ENCODE results near the gene SHROOM1. TPM values are rescaled to one million over a fixed set of nuclear protein-coding genes. Genes with fewer than 3 reads are reported as not detected.

Gene SHROOM1
- total RNA-seq, 2 experiments from 2014 or later = 2.0 to 2.1 TPM

DNA sequence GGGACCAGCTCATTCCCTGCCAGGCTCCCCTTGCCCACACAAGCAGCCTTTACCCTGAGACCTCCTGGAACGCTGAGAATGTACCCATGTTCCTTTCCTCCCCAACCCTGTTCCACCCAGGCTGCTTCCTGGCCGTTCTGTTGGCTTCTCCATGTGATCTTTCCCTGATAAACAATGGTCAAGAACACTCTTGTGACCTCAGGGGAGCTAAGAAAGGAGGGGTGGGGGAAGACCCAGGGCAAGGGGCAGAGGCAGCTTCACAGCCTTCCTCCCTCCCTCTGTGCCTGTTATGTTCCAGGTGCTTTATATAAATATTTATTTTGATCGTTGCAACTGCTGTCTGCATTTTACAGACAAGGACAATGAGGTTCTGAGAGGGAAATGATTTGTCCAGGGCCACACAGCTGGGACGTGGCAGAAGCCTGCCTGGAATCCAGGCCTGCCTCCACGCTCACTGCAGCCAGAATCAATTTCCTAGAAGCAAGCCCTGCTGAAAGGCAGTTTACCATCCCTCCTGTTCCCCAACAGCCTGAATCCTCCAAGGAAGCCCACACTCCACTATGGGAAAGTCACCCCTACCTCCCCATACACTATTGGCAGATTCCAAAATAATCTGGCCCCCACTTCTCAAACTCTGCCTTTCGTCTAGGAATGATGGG is 3.9 kb downstream of the SHROOM1 start:
- TF ChIP-seq CTCF (IDR thresholded peaks at IDR 0.05) = no peak
- no peak overlapping the region for H3K27ac Mint-ChIP-seq
- peak overlapping the region; percentile 41 for H3K4me3 Mint-ChIP-seq
- no peak for ATAC-seq
- H3K36me3 Mint-ChIP-seq (ENCODE audit: low read depth) = no peaks in the 10 kb centered on the region
- DNase-seq = no peak
- ChIA-PET CTCF (interaction anchor here (0.6 to 3.2 kb wide), 7 partner anchors 12 to 326 kb away, joined by 3 to 15 read pairs (median 3); partner anchors contain the start of gene HSPA4), POLR2A (interaction anchor here (2.1 kb wide), 1 partner anchor 13 kb away, joined by 9 read pairs; the partner anchor contains the start of gene SOWAHA)
- intact Hi-C loops (cut with micrococcal nuclease) = loop anchor here (10.0 kb wide), 1 partner anchor 442 kb away; no protein-coding TSS in a partner anchor
- peaks cover 7% of the 10 kb centered on the region for H3K4me1 Mint-ChIP-seq (ENCODE audit: low read depth)
- peaks cover 58% of the 10 kb centered on the region for H3K27me3 Mint-ChIP-seq
- H3K9me3 Mint-ChIP-seq = no peaks in the 10 kb centered on the region

GRCh38 chr5:132825834-132826391 is 4.5 kb downstream of the SHROOM1 start:
- Mint-ChIP-seq H3K4me1 (ENCODE audit: low read depth) (peaks cover 6% of the 10 kb centered on the region), H3K27me3 (peaks cover 56% of the 10 kb centered on the region), H3K27ac (no peak overlapping the region), H3K9me3 (no peaks in the 10 kb centered on the region), H3K36me3 (ENCODE audit: low read depth) (no peaks in the 10 kb centered on the region), H3K4me3 (peak overlapping the region; percentile 41)
- ATAC-seq (peak; percentile 45), DNase-seq (peak; percentile 51)
- POLR2A ChIA-PET = interaction anchor here (2.1 kb wide), 1 partner anchor 12 kb away, joined by 9 read pairs; the partner anchor contains the start of gene SOWAHA
- intact Hi-C loops (cut with micrococcal nuclease) = loop anchor here (10.0 kb wide), 1 partner anchor 441 kb away; no protein-coding TSS in a partner anchor
- CTCF ChIA-PET = interaction anchor here (0.6 to 3.2 kb wide), 8 partner anchors 11 to 325 kb away, joined by 3 to 15 read pairs (median 3); partner anchors contain the start of gene HSPA4
- no peak for TF ChIP-seq CTCF (IDR thresholded peaks at IDR 0.05)

DNA sequence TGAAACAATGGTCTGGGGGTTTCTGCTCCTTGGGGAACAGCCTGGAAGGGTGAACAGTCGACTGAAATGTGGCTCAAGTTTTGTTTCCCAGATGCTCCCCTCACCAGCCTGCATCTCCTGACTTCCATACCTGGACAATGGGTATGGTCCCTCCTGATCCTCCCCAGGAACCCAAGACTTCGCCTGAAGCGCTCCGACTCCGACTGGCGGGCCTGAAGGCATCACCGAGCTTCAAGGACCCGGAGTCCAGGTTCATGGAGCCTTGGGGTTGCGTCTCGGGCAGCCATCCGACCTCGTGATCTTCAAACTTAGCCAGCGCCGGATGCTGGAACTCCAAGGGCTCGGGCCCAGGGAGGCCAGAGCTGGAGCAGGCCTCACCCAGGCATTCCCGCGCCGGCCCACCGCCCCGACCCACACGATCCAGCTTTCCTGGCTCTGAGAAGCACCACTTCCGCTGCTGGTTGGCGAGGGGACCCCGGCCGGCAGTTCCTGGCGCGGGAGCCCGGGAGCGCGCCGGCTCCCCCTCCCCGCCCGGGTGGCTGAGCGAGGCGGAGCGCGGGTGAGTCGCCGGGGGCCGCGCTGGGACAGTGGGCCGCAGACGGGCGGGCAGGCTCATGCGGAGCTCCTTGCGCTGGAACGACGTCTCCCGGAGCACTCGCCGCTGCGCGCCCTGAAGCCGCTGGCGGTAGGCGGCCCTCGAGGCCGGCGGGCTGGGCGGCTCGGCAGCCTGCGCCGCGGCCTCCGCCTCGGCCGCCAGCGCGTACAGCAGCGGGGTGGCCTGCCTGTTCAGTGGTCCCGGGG is 5.2 kb downstream of the SHROOM1 start:
- TF ChIP-seq CTCF (IDR thresholded peaks at IDR 0.05) = no peak
- intact Hi-C loops (cut with micrococcal nuclease) = loop anchor here (10.0 kb wide), 1 partner anchor 440 kb away; no protein-coding TSS in a partner anchor
- ATAC-seq = peak; percentile 6
- Mint-ChIP-seq H3K4me1 (ENCODE audit: low read depth) (peaks cover 6% of the 10 kb centered on the region), H3K4me3 (peak overlapping the region; percentile 32), H3K9me3 (no peaks in the 10 kb centered on the region), H3K27me3 (peaks cover 56% of the 10 kb centered on the region), H3K36me3 (ENCODE audit: low read depth) (no peaks in the 10 kb centered on the region), H3K27ac (no peak overlapping the region)
- CTCF ChIA-PET = interaction anchor here (0.8 to 3.2 kb wide), 4 partner anchors 11 to 299 kb away, joined by 3 to 15 read pairs (median 9); no protein-coding TSS in a partner anchor
- no peak for DNase-seq
- POLR2A ChIA-PET = interaction anchor here (1.3 to 2.1 kb wide), 2 partner anchors 12 to 200 kb away, joined by 3 to 9 read pairs; partner anchors contain the start of gene SOWAHA

DNA sequence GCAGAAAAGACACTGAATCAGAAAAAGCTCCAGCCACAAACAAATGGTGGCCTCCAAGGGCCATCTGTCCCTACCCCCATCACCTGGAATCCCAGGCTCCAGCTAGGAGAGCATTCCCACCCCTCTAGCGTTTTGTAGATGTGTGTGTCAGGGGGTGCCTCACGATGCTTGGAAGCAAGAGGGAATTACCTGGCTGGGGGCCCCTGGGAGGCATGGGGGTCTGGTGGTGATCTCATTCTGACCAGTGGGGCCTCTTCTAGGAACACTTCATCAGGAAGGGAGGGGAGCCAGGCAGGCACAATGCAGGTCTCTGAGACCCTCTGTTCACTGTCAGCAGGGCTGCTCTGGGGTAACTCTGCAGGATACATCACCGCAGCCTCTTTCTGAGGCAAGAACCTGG is 6.0 kb downstream of the SHROOM1 start:
- H3K9me3 Mint-ChIP-seq = no peaks in the 10 kb centered on the region
- TF ChIP-seq CTCF (IDR thresholded peaks at IDR 0.05) = no peak
- peak overlapping the region; percentile 32 for H3K4me3 Mint-ChIP-seq
- H3K36me3 Mint-ChIP-seq (ENCODE audit: low read depth) = no peaks in the 10 kb centered on the region
- ATAC-seq (no peak), DNase-seq (no peak)
- POLR2A ChIA-PET = interaction anchor here (1.3 to 2.1 kb wide), 2 partner anchors 11 to 201 kb away, joined by 3 to 9 read pairs; partner anchors contain the start of gene SOWAHA
- intact Hi-C loops (cut with micrococcal nuclease) = loop anchor here (5.0 to 10.0 kb wide), 2 partner anchors 77 to 440 kb away; partner anchors contain the start of gene CCNI2
- no peak overlapping the region for H3K27ac Mint-ChIP-seq
- peaks cover 59% of the 10 kb centered on the region for H3K27me3 Mint-ChIP-seq
- peaks cover 10% of the 10 kb centered on the region for H3K4me1 Mint-ChIP-seq (ENCODE audit: low read depth)
- CTCF ChIA-PET = interaction anchor here (0.8 to 3.2 kb wide), 4 partner anchors 10 to 318 kb away, joined by 3 to 15 read pairs (median 9); no protein-coding TSS in a partner anchor

All from activated CD8-positive, alpha-beta T cell treated with anti-CD3 and anti-CD28 coated beads for 36 hours (primary cell).